Left renal pelvis (tissue), 4 donors: ENCODE data around the gene GRIK5. TPM values are rescaled to one million over a fixed set of nuclear protein-coding genes. Genes with fewer than 3 reads are reported as not detected.

ENCODE experiments used
- DNase-seq, 4 donors: peaks; one replicate each; pipeline ENCODE4 v3.0.0-alpha.2; 2013; ENCODE audit warnings: low read depth in 4 of 4, low spot score in 3 of 4
- polyA plus RNA-seq, 4 donors: library from polyadenylated mRNA; unstranded; fragments of 120-200 nt; gene quantifications; one replicate each; pipeline ENCODE4 v1.2.1, GENCODE V29; 2013; ENCODE audit not compliant: insufficient read length in 4 of 4

Gene GRIK5
- polyA plus RNA-seq, 4 donors, result 18.3 to 30.7 (median 21.4) TPM

GRCh38 chr19:42096255-42096837 is 26.3 kb upstream of the GRIK5 start:
- no peak for DNase-seq

GRCh38 chr19:42095814-42096230 is 25.8 kb upstream of the GRIK5 start:
- DNase-seq, result no peak

GRCh38 chr19:42095142-42095813 is 25.3 kb upstream of the GRIK5 start:
- DNase-seq, result no peak

- no peak for DNase-seq
Observed at GRCh38 chr19:42093926-42094325, 23.9 kb upstream of the GRIK5 start.

GRCh38 chr19:42093505-42093904 is 23.5 kb upstream of the GRIK5 start:
- DNase-seq, result no peak

- no peak for DNase-seq
Observed at GRCh38 chr19:42092350-42092749, 22.3 kb upstream of the GRIK5 start.

GRCh38 chr19:42091742-42092141 is 21.7 kb upstream of the GRIK5 start:
- DNase-seq, result no peak

- DNase-seq, result no peak
Observed at GRCh38 chr19:42091300-42091699, 21.3 kb upstream of the GRIK5 start.

- DNase-seq, result no peak
Observed at GRCh38 chr19:42090672-42091071, 20.7 kb upstream of the GRIK5 start.

GRCh38 chr19:42089772-42090171 is 19.8 kb upstream of the GRIK5 start:
- no peak for DNase-seq

- no peak for DNase-seq
Observed at GRCh38 chr19:42089191-42089750, 19.3 kb upstream of the GRIK5 start.

GRCh38 chr19:42088471-42089190 is 18.6 kb upstream of the GRIK5 start:
- DNase-seq, result no peak

GRCh38 chr19:42086770-42087550 is 17.0 kb upstream of the GRIK5 start:
- no peak for DNase-seq

GRCh38 chr19:42086188-42086736 is 16.3 kb upstream of the GRIK5 start:
- DNase-seq, result no peak

GRCh38 chr19:42083537-42083936 is 13.5 kb upstream of the GRIK5 start:
- no peak for DNase-seq

- no peak for DNase-seq
Observed at GRCh38 chr19:42081584-42082203, 11.7 kb upstream of the GRIK5 start.

GRCh38 chr19:42080764-42081375 is 10.9 kb upstream of the GRIK5 start:
- no peak for DNase-seq

- DNase-seq, result no peak
Observed at GRCh38 chr19:42079886-42080763, 10.1 kb upstream of the GRIK5 start.

- no peak for DNase-seq
Observed at GRCh38 chr19:42079276-42079669, 9.3 kb upstream of the GRIK5 start.
